Renal cortical epithelial cell (primary cell): ENCODE measurements around the gene DNAJB2. TPM values are rescaled to one million over a fixed set of nuclear protein-coding genes. Genes with fewer than 3 reads are reported as not detected.
"Not testable (repeated sequence)": the region's sequence is repeated elsewhere in the genome, so short reads cannot be mapped to it uniquely, and the experiment has no call there.

ENCODE experiments used
- DNase-seq: peaks from one replicate; pipeline ENCODE4 v3.0.0-alpha.2; 2011; ENCODE audit warnings: low read depth
- total RNA-seq: library from RNA; depleted of rRNA; stranded (reverse); fragments of >200 nt; gene quantifications from 2 replicates; pipeline ENCODE4 v1.2.3, GENCODE V29; 2014

DNAJB2 gene
- total RNA-seq, 1 donor from 2014 or later = 90.7 TPM

DNA sequence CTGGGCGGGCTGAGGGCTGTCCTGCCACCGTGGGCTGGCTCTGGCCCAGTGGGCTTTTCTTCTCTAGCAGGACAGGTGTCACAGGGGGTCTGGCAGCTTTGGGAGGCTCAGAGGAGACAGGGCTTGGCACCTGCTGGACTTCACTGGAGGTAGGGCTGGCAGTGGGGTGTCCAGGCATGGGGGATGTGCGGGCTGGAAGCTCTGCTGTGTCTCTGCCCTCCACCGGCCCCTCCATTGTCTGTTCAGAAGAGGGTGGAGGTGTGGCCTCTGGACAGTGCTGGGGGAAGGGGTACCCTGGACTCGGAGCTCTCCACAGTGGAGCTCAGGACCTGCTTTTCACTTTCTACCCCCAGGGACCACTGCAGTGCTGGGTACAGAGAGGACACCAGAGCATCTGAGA lies 20.9 kb downstream of the DNAJB2 start:
- no peak for DNase-seq

DNA sequence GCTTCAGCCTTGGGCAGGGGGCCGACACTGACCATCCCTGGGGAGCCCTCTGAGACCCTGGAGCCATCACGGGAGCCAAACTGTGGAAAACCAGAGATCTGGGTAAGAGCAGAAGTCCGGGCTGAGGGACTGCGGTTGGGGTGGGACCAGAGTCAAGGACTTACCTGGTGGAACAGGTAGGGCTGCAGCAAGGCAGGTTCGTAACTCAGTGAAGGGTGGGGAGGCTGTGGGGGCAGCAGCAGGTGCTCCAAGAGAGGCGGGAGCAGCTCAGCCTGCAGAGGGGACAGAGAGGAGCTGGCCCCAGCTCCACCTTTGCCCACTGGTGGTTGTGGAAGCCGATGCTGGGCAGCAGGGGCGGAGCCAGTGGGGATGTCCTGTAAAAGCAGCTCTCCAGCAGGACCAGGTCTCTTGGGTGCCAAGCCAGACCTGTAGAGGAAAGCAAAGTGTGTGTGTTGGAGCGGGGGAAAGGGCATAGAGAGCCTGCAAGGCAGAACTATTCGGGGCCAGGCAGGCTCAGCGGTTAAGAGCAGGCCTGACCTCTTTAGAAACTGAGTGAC lies 23.3 kb downstream of the DNAJB2 start:
- DNase-seq = no peak

DNA sequence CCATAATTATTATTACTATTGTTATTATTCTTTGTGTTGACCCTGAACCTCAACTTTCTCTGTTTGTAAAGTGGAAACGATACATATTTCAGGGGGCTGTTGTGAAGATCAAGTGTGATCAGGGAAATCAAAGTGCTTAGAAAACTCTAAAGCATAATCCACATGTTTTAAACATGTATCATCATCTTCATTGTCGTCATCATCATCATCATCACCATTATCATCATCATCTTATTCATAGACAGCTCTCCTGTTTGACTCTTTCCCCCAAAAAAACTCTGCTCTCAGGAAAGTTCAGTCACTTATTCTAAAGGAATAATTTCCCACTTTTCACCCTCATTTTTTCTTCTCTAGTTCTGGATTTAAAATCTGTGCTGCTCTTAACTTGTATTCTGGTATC lies 25.1 kb downstream of the DNAJB2 start:
- DNase-seq = no peak

DNA sequence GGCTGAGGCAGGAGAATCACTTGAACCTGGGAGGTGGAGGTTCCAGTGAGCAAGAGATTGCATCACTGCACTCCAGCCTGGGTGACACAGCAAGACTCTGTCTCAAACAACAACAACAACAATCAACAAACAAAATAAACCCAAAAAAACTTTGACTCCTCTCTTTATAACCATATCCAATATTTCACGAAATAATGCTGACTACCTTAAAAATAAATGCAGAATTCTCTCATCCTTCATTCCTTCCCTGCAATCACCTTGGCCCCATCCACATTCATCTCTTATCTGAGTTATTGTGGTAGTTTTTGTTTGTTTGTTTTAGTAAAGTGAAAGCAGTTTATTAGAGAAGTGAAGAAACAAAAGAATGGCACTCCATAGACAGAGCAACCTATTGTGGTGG lies 26.9 kb downstream of the DNAJB2 start:
- DNase-seq = no peak

DNA sequence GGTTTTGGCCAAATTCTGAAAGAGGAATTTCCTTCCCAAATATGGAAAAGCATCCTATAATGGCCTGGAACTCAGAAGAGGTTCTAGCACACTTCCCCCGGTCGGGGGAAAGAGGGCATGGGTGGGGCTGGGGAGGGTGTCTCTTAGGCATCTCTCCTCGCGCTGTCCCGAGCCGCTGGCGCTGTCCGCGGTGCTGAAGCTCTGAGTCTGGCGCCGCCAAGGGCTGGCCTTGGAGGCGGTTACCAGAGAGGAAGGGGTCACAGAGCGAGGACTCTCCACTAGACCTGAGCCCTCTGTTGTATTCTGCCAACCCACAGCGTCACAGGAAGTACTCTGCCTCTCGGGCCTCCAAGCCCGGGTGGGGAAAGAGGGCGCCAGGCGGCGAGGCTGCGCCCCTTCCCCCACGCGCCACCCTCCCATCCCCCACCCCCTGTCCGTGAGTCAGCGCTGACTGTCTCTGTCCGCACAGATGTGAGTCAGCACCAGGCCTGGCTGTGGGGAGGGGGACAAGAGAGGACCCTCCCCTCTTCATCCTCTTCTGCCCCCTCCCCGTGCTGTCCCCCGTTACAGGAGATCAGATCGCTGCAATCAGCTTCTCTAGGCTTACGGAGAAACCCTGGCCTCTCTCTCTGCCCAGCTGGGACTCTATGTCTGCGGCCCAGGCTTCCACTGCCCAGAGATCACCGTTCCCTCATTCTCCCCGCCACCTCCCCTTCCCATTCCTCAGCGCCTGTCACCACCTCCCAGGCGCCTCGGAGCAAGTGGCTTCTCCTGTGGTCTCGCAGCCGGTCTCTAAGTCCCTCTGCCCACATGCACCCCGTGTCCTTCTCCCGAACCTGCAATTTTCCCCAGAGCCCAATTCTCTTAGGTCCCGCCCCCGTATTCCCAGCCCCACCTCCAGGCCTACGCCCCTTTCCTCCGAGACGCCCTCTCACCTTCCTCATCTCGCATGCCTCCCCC lies 29.3 kb downstream of the DNAJB2 start:
- peak; percentile 44 for DNase-seq

DNA sequence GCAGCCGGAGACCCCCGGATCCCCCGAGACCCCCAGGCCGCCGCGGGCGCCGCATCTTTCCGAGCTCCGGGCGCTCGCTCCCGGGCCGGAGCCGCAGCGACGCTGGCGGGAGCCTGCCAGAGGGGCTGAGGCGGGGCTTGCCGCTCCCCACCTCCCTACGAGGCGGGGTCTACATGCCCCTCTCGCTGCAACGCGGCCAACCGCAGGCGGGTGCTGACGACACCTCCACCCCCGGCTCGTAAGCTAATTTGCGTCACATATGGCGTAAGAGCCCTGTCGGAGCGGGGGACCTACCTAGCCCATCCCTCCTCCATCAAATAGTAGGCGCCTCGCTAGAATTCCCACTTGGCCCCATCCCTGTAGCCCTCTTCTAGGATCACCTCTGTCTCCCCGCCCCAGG lies 30.1 kb downstream of the DNAJB2 start, which contains the start of gene PTPRN:
Gene PTPRN, minus strand, starts transcription at position 124 of the 400 bp plus-strand sequence. Its CDS starts 69 bp downstream, at position 55.
- no peak for DNase-seq

DNA sequence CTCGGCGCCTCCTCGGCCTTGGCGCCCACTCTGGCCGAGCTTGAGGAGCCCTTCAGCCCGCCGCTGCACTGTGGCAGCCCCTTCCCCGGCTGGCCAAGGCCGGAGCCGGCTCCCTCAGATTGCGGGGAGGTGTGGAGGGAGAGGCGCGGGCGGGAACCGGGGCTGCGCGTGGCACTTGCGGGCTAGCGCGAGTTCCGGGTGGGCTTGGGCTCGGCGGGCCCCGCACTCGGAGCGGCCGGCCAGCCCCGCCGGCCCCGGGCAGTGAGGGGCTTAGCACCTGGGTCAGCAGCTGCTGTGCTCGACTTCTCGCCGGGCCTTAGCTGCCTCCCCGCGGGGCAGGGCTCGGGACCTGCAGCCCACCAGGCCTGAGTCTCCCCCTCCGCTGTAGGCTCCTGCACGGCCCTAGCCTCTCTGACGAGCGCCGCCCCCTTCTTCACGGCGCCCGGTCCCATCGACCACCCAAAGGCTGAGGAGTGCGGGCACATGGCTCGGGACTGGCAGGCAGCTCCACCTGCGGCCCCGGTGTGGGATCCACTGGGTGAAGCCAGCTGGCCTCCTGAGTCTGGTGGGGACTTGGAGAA lies 33.6 kb downstream of the DNAJB2 start:
- DNase-seq = not testable (repeated sequence)

DNA sequence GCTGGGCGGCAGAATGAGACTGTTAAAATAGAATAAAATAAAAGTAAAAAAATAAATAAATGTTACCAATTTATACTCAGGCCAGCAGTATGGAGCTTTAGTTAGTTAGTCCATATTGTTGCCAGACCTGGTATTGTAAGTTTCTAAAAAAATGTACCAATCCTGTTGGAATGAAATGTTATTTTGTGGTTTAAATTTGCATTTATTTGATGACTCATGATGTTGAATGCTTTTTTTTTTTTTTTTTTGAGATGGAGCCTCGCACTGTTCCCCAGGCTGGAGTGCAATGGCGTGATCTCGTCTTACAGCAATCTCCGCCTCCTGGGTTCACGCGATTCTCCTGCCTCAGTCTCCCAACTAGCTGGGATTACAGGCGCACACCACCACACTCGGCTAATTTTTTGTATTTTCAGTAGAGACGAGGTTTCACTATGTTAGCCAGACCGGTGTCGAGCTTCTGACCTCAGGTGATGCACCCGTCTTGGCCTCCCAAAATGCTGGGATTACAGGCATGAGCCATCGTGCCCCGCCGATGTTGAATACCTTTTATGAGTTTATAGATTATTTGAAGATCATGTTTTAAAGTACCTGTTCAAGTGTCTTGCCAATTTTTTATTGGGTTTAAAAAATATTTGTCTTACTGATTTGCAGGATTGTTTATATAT lies 35.8 kb downstream of the DNAJB2 start:
- DNase-seq = peak; percentile 17

DNA sequence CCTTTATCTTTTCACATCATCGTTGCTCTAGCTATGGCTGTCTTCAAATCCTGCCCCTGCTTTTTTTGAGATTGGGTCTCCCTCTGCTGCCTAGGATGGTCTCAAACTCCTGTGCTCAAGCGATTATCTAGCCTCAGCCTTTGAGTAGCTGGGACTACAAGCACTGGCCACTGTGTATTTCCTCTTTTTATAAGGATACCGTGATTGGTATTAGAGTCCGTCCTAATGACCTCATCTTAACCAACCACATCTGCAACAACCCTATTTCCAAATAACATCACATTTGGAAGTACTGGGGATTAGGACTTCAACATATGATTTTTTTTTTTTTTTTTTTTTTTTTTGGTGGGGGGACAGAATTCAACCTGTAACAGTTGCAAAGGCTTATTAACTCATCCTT lies 44.3 kb downstream of the DNAJB2 start:
- no peak for DNase-seq

DNA sequence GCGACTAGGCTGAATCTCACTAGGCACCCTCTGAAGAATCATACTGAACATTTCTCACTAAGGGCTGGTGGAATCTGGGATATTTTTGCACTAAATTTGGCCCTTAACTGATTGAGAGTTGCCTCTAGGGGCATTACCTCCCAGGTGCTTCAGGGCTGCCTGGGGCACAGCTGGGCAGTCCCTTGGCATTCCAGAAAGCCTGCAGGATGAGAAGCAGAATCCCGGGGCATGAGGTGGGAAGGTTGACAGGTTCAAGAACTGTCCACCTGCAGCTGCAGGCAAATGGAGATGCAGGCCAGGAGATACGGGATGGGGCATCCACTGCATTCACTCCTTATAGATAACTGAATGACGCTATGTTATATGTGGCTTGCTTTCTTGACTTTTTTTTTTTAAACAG lies 46.0 kb downstream of the DNAJB2 start:
- no peak for DNase-seq

DNA sequence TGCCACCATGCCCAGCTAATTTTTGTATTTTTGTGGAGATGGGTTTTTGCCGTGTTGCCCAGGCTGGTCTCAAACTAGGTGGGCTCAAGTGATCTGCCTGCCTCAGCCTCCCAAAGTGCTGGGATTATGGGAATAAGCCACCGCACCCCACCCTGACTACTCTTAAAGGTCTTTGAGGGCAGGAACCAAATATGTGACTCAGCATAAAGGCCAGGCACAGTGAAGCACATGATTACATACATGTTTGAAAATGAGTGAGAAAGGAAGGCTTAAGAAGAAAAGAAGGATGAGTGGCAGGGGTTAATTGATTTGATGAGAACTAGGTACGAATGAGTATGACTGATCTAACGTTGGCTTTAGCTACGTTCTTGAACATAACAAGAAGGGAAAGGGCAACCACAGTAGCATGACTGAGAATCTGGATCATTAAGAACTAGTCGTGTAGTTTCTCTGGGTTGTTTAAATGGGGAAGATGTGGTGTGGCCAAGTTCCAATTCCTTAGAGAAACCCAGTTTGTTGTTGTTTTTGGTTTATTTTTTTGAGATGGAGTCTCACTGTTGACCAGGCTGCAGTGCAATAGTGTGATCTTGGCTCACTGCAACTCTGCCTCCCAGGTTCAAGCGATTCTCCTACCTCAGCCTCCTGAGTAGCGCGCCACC lies 46.6 kb downstream of the DNAJB2 start:
- no peak for DNase-seq

DNA sequence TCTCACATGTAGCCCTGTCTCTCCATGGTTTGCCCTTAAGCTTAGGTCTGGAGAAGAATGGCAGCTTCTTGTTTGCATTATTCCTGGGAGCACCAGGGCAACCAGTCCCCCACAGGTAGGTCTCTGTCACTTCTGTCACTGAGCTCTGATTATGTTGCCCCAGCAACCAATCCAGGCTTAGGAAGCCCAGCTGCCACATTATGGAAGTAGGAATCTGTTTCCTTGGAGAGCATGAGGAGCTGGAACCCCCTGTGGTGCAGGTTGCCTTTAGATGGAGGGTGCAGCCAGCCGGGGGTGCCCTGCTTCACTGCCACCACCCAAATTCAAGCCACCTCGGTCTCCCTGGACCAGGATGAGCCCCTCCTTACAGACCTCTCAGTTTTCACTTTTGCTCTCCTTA lies 48.6 kb downstream of the DNAJB2 start:
- DNase-seq = no peak

DNA sequence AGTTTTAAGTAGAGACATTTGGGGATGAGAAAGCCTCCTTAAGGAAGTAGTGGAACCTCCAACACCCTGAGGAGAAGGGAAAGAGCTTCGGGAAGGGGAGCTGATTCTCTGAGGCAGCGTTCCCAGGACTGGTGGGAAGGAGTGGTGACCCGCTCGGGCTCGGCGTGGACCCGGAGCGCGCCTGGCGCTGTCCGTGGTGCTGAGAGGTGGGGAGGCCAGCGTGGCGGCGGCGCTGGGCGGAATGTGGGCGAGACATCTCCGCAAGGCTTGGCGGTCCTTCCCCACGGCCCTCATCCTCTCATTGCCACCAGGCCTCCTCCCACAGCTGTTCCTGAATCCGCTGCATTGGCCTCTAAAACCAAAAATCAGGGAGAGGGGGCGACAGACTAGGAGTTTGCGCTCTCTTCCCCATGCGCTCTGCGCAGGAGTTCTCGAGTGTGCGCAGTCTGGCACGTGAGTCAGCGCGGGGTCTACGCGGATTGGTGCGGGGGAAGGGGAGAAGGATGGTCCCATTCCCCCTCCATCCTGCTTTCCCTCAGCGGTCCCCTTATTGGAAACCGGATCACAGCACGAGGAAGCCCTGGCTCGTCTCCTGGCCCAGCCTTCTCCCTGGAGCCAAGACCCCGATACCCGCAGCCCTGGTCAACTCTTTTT lies 52.5 kb downstream of the DNAJB2 start:
- DNase-seq = no peak

DNA sequence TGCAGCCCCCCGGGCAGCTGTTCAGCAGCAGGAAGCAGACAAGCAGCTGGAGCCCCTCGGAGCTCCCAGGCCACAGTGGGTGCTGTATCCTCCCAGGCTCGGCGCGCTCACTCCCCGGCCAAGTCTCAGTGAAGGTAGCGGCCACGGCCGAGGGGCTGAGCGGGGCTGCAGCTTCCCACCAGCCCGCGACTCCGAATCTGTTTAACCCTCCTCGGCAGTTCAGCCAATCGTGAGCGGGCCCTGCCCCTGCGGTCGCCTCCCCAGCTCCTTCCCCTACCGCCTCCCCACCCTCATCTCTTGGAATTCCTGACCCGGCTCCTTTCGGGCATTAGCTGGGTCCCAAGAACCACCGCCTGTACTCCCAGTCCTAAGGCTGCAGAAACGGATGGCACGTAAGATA lies 53.4 kb downstream of the DNAJB2 start, which contains the start of gene RESP18:
Gene RESP18, minus strand, starts transcription at position 203 of the 400 bp plus-strand sequence.
- no peak for DNase-seq

DNA sequence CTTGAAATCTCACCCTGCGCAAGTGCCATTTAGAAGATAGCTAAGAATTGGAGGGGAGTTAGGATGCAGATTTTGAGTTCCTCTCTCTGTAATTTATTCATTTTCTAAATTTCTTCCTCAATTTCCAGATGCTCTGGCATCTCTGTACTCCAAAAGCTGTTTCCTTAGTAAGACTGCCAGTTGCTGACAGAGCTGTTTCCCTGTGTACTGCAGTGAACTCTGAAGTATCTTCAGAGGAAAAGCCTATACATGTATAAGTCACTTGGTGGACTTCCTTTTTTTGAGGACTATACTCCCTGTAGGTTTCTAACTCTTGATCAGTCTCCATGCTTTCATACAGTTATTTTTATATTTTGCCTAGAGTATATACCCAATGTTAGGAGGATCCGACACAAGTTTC lies 54.9 kb downstream of the DNAJB2 start:
- DNase-seq = no peak

DNA sequence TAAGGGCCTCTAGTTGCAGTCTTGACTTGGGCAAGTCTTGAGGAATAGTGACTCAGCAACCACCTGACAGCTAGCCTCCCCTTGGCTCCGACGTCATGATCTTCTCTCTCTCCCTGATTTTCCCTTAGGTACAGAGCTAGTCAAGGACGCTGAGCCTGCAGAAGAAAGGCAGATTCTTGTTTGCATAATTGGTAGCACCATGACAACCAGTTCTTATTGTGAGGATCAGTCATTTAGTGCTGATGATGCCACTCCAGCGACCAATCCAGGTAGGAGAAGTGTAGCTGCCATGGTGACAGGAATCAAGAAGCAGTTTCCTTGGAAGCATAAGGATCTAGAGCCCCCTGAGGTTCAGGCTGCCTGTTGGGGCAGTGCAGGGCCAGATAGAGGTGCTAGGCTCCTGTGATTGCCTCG lies 56.2 kb downstream of the DNAJB2 start:
- DNase-seq = peak; percentile 17

Other genes starting within 250 kb of the DNAJB2 start
- 0.65 TPM in 1 of 2 replicates, not detected in the other for gene CFAP65, start 237.8 kb upstream of the DNAJB2 start, total RNA-seq
- gene IHH, start 218.4 kb upstream of the DNAJB2 start, total RNA-seq = 0.25 TPM in 1 of 2 replicates, not detected in the other
- 18.4 and 24.6 TPM in 2 replicates for gene NHEJ1, start 118.6 kb upstream of the DNAJB2 start, total RNA-seq
- 1.0 and 1.6 TPM in 2 replicates for gene SLC23A3, start 109.3 kb upstream of the DNAJB2 start, total RNA-seq
- gene CNPPD1, start 102.4 kb upstream of the DNAJB2 start, total RNA-seq = 39.1 and 46.3 TPM in 2 replicates
- 65.6 and 73.5 TPM in 2 replicates for gene RETREG2, start 101.1 kb upstream of the DNAJB2 start, total RNA-seq
- gene ZFAND2B, start 72.6 kb upstream of the DNAJB2 start, total RNA-seq = 18.4 and 30.9 TPM in 2 replicates
- 17.2 and 23.9 TPM in 2 replicates for gene ABCB6, start 60.4 kb upstream of the DNAJB2 start, total RNA-seq
- gene ATG9A, start 49.7 kb upstream of the DNAJB2 start, total RNA-seq = 21.2 and 78.7 TPM in 2 replicates
- 35.8 and 53.4 TPM in 2 replicates for gene ANKZF1, start 49.6 kb upstream of the DNAJB2 start, total RNA-seq
- gene GLB1L, start 33.9 kb upstream of the DNAJB2 start, total RNA-seq = 9.8 and 12.9 TPM in 2 replicates
- gene STK16, start 33.9 kb upstream of the DNAJB2 start, total RNA-seq = 30.7 and 52.7 TPM in 2 replicates
- 0.25 TPM in 1 of 2 replicates, not detected in the other for gene TUBA4B, start 26.1 kb upstream of the DNAJB2 start, total RNA-seq
- gene TUBA4A, start 25.4 kb upstream of the DNAJB2 start, total RNA-seq = 70.9 and 239 TPM in 2 replicates
- 0.35 and 0.52 TPM in 2 replicates for gene PTPRN, start 30.0 kb downstream of the DNAJB2 start, total RNA-seq
- not detected in 2 replicates for gene RESP18, start 53.4 kb downstream of the DNAJB2 start, total RNA-seq
- 53.1 and 61.0 TPM in 2 replicates for gene DNPEP, start 108.5 kb downstream of the DNAJB2 start, total RNA-seq
- 0.30 and 0.69 TPM in 2 replicates for gene DES, start 139.0 kb downstream of the DNAJB2 start, total RNA-seq
- gene SPEG, start 155.5 kb downstream of the DNAJB2 start, total RNA-seq = 2.3 and 10.8 TPM in 2 replicates
- 32.0 and 43.2 TPM in 2 replicates for gene GMPPA, start 219.5 kb downstream of the DNAJB2 start, total RNA-seq
- not detected in 2 replicates for gene ASIC4, start 235.1 kb downstream of the DNAJB2 start, total RNA-seq